H9 (cell line): Measurements from ENCODE around the gene TBRG1. TPM values are rescaled to one million over a fixed set of nuclear protein-coding genes. Genes with fewer than 3 reads are reported as not detected.

ENCODE experiments used
- DNase-seq: peaks from one replicate; pipeline ENCODE4 v3.0.0-alpha.2; 2017
- H2AFZ ChIP-seq: one replicate; pipeline ENCODE4 v1.6.1; 2013; ENCODE audit warnings: mild to moderate bottlenecking, low read length, control low read depth, moderate library complexity
- H2AK5ac ChIP-seq: 2 replicates; pipeline ENCODE4 v1.6.1; 2013; ENCODE audit warnings: low read length, control low read depth, mixed read lengths; ENCODE audit not compliant: insufficient read length
- H2BK120ac ChIP-seq: one replicate; pipeline ENCODE4 v1.6.1; 2013; ENCODE audit warnings: low read depth, mild to moderate bottlenecking, low read length, control low read depth, inconsistent platforms; ENCODE audit not compliant: poor library complexity, severe bottlenecking
- H2BK12ac ChIP-seq: 2 replicates; pipeline ENCODE4 v1.6.1; 2013; ENCODE audit warnings: low read length, control low read depth, mixed read lengths, low read depth; ENCODE audit not compliant: insufficient read length
- H2BK15ac ChIP-seq: 2 replicates; pipeline ENCODE4 v1.6.1; 2013; ENCODE audit warnings: low read depth, low read length, control low read depth
- H2BK20ac ChIP-seq: one replicate; pipeline ENCODE4 v1.6.1; 2013; ENCODE audit warnings: low read depth, mild to moderate bottlenecking, low read length, control low read depth, inconsistent platforms; ENCODE audit not compliant: poor library complexity, severe bottlenecking
- H2BK5ac ChIP-seq: 2 replicates; pipeline ENCODE4 v1.6.1; 2013; ENCODE audit warnings: low read length, control low read depth, mixed read lengths; ENCODE audit not compliant: insufficient read length
- H3K14ac ChIP-seq: 2 replicates; pipeline ENCODE4 v1.6.1; 2013; ENCODE audit warnings: low read length, control low read depth; ENCODE audit not compliant: insufficient read depth
- H3K18ac ChIP-seq: 2 replicates; pipeline ENCODE4 v1.6.1; 2013; ENCODE audit warnings: low read depth, mild to moderate bottlenecking, mixed read lengths, low read length, control low read depth; ENCODE audit not compliant: insufficient read length
- H3K23ac ChIP-seq: 2 replicates; pipeline ENCODE4 v1.6.1; 2013; ENCODE audit warnings: low read length, control low read depth, mixed read lengths, low read depth; ENCODE audit not compliant: insufficient read length
- H3K23me2 ChIP-seq: 2 replicates; pipeline ENCODE4 v1.6.1; 2013; ENCODE audit warnings: low read depth, mild to moderate bottlenecking, mixed read lengths, low read length, control low read depth; ENCODE audit not compliant: insufficient read length, poor library complexity, severe bottlenecking
- H3K27ac ChIP-seq: 2 replicates; pipeline ENCODE4 v1.5.1; 2013; ENCODE audit warnings: low read length, control low read depth, mixed read lengths, low read depth; ENCODE audit not compliant: insufficient read length
- H3K27me3 ChIP-seq: 2 replicates; pipeline ENCODE4 v1.6.1; 2013; ENCODE audit warnings: low read length, control low read depth, inconsistent platforms; ENCODE audit not compliant: insufficient read depth
- H3K4ac ChIP-seq: 2 replicates; pipeline ENCODE4 v1.6.1; 2013; ENCODE audit warnings: low read depth, mild to moderate bottlenecking, control low read depth, inconsistent platforms, low read length, moderate library complexity
- H3K4me1 ChIP-seq: 2 replicates; pipeline ENCODE4 v1.6.1; 2013; ENCODE audit warnings: low read length, control low read depth, inconsistent platforms; ENCODE audit not compliant: insufficient read depth
- H3K4me2 ChIP-seq: 2 replicates; pipeline ENCODE4 v1.6.1; 2013; ENCODE audit warnings: low read length, control low read depth, mixed read lengths; ENCODE audit not compliant: insufficient read length, insufficient read depth
- H3K56ac ChIP-seq: 2 replicates; pipeline ENCODE4 v1.6.1; 2013; ENCODE audit warnings: low read depth, mild to moderate bottlenecking, mixed read lengths, low read length, control low read depth; ENCODE audit not compliant: insufficient read length
- H3K79me1 ChIP-seq: 2 replicates; pipeline ENCODE4 v1.6.1; 2013; ENCODE audit warnings: low read depth, mild to moderate bottlenecking, moderate library complexity, low read length, control low read depth, inconsistent platforms; ENCODE audit not compliant: insufficient read depth, poor library complexity, severe bottlenecking
- H3K79me2 ChIP-seq: 2 replicates; pipeline ENCODE4 v1.6.1; 2013; ENCODE audit warnings: low read length, control low read depth, inconsistent platforms; ENCODE audit not compliant: insufficient read depth
- H3K9ac ChIP-seq: 2 replicates; pipeline ENCODE4 v1.6.1; 2013; ENCODE audit warnings: low read length, control low read depth, mixed read lengths; ENCODE audit not compliant: insufficient read length; ENCODE audit errors: extremely low read depth
- H3K9me3 ChIP-seq: one replicate; pipeline ENCODE4 v1.6.1; 2013; ENCODE audit warnings: low read depth, low read length, inconsistent platforms; ENCODE audit not compliant: control insufficient read depth
- H3T11ph ChIP-seq: one replicate; pipeline ENCODE4 v1.6.1; 2013; ENCODE audit warnings: mild to moderate bottlenecking, low read length, control low read depth, inconsistent platforms
- H4K20me1 ChIP-seq: one replicate; pipeline ENCODE4 v1.6.1; 2013; ENCODE audit not compliant: control insufficient read depth, insufficient read length, insufficient read depth
- H4K5ac ChIP-seq: 2 replicates; pipeline ENCODE4 v1.6.1; 2013; ENCODE audit warnings: low read depth, mild to moderate bottlenecking, mixed read lengths, low read length, control low read depth; ENCODE audit not compliant: insufficient read length
- H4K8ac ChIP-seq: replicated peaks from 2 replicates; pipeline ENCODE4 v1.6.1; 2013; ENCODE audit warnings: low read length, control low read depth, mixed read lengths, low read depth; ENCODE audit not compliant: insufficient read length
- H4K91ac ChIP-seq: 2 replicates; pipeline ENCODE4 v1.6.1; 2013; ENCODE audit warnings: low read depth, mild to moderate bottlenecking, moderate library complexity, mixed read lengths, low read length, control low read depth; ENCODE audit not compliant: insufficient read length
- H3K27ac Mint-ChIP-seq, 3 experiments: 2 replicates in 2 of 3; 3 replicates in 1 of 3; pipeline ENCODE4 v1.8.0; 2020 to 2021; ENCODE audit warnings: mixed read lengths in 3 of 3, mild to moderate bottlenecking in 1 of 3, moderate library complexity in 1 of 3
- H3K27me3 Mint-ChIP-seq: 2 replicates; pipeline ENCODE4 v1.8.0; 2021; ENCODE audit warnings: low read depth, mild to moderate bottlenecking, moderate library complexity, mixed read lengths
- H3K36me3 Mint-ChIP-seq, 3 experiments: 2 replicates in 2 of 3; 3 replicates in 1 of 3; pipeline ENCODE4 v1.8.0; 2020 to 2021; ENCODE audit warnings: low read depth in 3 of 3, mixed read lengths in 3 of 3; ENCODE audit not compliant: insufficient read depth in 1 of 3
- H3K4me1 Mint-ChIP-seq, 2 experiments: 2 replicates each; pipeline ENCODE4 v1.8.0; 2020; ENCODE audit warnings: mixed read lengths in 2 of 2
- H3K4me3 Mint-ChIP-seq, 2 experiments: 2 replicates in 1 of 2; 3 replicates in 1 of 2; pipeline ENCODE4 v1.8.0; 2020 to 2021; ENCODE audit warnings: mild to moderate bottlenecking in 2 of 2, mixed read lengths in 2 of 2, moderate library complexity in 1 of 2
- H3K9me3 Mint-ChIP-seq, 2 experiments: 2 replicates in 1 of 2; 3 replicates in 1 of 2; pipeline ENCODE4 v1.8.0; 2020; ENCODE audit warnings: mild to moderate bottlenecking in 2 of 2, mixed read lengths in 2 of 2, moderate library complexity in 1 of 2
- WGBS: extraction: QIAGEN DNeasy Blood & Tissue Kit; methylation state at CpG from one replicate; pipeline ENCODE4 v1.1.7; 2013; ENCODE audit warnings: missing lambda C conversion rate, low lambda C conversion rate, mixed read lengths; ENCODE audit not compliant: insufficient read length; ENCODE audit errors: extremely low coverage; 5-methylcytosine and 5-hydroxymethylcytosine counted together
- total RNA-seq: library from RNA; stranded (reverse); gene quantifications from 2 replicates; pipeline ENCODE4 v1.2.1, GENCODE V29; 2021
- TF ChIP-seq, protein P1 (sequence below): fragments of 200-600 bp; sonication (generic); conservative IDR thresholded peaks from 3 replicates; pipeline ENCODE4 v1.8.0; 2021; ENCODE audit warnings: antibody characterized with exemption, mild to moderate bottlenecking

TBRG1 gene
- total RNA-seq, 1 experiment from 2014 or later: 23.9 TPM

DNA sequence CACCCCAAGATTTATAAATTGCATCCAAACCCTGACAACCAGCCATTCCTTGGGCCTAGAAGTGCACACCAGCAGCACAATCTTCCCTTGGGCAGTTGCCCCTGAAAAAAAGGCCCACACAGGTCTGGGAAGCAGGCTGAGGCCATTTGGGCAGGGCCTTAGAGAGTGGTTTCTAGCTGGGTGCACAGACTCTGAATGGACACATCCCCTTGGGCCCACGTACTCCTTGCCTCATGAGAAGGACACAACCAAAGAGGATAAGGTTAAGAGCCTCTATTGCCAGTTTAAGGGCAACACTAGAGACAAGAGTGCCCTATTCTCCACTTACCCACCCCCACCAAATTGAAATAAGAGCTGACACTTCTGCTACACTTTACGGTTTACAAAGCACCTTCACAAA lies 12.4 kb upstream of the TBRG1 start:
- WGBS: no CpG with 5 or more reads among the region's 2 CpGs
- no peaks in the 10 kb centered on the region for H3K79me2 ChIP-seq
- no peak overlapping the region for H3K14ac ChIP-seq
- Mint-ChIP-seq H3K4me1 (no peaks in the 10 kb centered on the region), H3K36me3 (no peaks in the 10 kb centered on the region), H3K27me3 (no peaks in the 10 kb centered on the region; the same call in 1 of the 2 replicates), H3K9me3 (no peaks in the 10 kb centered on the region; a peak in 1 of 5 replicates), H3K4me3 (no peak overlapping the region), H3K27ac (no peak overlapping the region; a peak in 2 of 7 replicates)
- no peak overlapping the region for H3K4ac ChIP-seq
- H4K91ac ChIP-seq: no peak overlapping the region
- no peak overlapping the region for H3K18ac ChIP-seq
- no peaks in the 10 kb centered on the region for H3K23me2 ChIP-seq
- no peak overlapping the region for H2BK120ac ChIP-seq
- no peak overlapping the region for H2BK20ac ChIP-seq
- no peaks in the 10 kb centered on the region for H3K27me3 ChIP-seq
- no peak overlapping the region for H4K8ac ChIP-seq
- H3T11ph ChIP-seq: no peak overlapping the region
- H3K79me1 ChIP-seq: no peaks in the 10 kb centered on the region
- no peak overlapping the region for H3K56ac ChIP-seq
- no peaks in the 10 kb centered on the region for H4K20me1 ChIP-seq
- no peak overlapping the region for H3K9ac ChIP-seq
- no peak overlapping the region for H2BK15ac ChIP-seq
- H2BK5ac ChIP-seq: no peak overlapping the region
- TF ChIP-seq, protein P1, sequence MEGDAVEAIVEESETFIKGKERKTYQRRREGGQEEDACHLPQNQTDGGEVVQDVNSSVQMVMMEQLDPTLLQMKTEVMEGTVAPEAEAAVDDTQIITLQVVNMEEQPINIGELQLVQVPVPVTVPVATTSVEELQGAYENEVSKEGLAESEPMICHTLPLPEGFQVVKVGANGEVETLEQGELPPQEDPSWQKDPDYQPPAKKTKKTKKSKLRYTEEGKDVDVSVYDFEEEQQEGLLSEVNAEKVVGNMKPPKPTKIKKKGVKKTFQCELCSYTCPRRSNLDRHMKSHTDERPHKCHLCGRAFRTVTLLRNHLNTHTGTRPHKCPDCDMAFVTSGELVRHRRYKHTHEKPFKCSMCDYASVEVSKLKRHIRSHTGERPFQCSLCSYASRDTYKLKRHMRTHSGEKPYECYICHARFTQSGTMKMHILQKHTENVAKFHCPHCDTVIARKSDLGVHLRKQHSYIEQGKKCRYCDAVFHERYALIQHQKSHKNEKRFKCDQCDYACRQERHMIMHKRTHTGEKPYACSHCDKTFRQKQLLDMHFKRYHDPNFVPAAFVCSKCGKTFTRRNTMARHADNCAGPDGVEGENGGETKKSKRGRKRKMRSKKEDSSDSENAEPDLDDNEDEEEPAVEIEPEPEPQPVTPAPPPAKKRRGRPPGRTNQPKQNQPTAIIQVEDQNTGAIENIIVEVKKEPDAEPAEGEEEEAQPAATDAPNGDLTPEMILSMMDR: no peak
- no peak overlapping the region for H3K27ac ChIP-seq
- H4K5ac ChIP-seq: no peak overlapping the region
- H2BK12ac ChIP-seq: no peak overlapping the region
- DNase-seq: no peak
- no peak overlapping the region for H2AK5ac ChIP-seq
- H3K4me1 ChIP-seq: no peaks in the 10 kb centered on the region
- H3K4me2 ChIP-seq: no peak overlapping the region
- H3K9me3 ChIP-seq: no peaks in the 10 kb centered on the region
- H3K23ac ChIP-seq: no peak overlapping the region
- no peak overlapping the region for H2AFZ ChIP-seq
